Astrocyte of the hippocampus (primary cell): ENCODE data around the gene IPMK.
"Not testable (repeated sequence)": the region's sequence is repeated elsewhere in the genome, so short reads cannot be mapped to it uniquely, and the experiment has no call there.

ENCODE experiments used
- DNase-seq: peaks from one replicate; pipeline ENCODE4 v3.0.0; 2011; ENCODE audit warnings: low read depth, low spot score

The IPMK gene

DNA sequence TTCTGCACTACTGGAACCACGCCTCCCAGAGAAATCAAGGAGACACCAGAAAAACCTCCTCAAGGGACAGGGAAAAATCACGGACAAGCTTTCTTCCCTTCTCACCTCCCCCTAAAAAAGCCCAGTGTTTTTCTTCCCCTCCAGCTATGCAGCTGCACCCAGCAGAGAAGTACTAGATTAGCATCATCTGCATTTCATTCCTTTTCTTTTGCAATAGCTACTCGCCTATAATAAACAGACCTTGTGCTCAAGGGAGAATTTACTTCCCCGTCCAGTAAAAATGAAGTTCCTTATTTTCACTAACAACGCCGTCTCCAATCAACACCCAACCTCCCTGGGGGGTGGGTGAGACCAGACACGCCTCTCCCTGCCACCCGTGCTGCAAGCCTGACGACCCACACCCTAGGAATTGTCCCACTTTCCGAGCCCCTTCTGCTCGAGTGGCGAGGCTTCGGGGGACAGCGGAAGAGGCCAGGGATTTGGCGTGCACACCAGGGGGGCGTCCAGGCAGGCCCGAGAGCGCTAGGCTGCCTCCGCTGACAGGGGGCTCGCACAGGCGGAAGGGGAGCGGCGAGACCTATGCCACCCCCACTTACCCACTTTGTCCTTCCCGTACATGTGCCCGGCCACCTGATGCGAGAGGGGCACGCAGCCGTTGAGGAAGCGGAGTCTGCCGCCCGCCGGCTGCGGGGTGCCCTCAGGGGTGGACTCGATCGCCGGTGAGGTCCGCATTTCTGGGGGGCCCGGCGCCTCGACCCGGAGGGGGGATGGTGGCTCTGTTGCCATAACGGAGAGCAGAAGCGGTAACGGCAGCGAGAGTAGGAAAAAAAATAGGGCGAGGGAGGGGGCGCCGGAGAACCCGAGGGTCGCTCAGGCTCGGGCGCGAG lies 625 bp downstream of the IPMK start:
- peak; percentile 69 for DNase-seq

DNA sequence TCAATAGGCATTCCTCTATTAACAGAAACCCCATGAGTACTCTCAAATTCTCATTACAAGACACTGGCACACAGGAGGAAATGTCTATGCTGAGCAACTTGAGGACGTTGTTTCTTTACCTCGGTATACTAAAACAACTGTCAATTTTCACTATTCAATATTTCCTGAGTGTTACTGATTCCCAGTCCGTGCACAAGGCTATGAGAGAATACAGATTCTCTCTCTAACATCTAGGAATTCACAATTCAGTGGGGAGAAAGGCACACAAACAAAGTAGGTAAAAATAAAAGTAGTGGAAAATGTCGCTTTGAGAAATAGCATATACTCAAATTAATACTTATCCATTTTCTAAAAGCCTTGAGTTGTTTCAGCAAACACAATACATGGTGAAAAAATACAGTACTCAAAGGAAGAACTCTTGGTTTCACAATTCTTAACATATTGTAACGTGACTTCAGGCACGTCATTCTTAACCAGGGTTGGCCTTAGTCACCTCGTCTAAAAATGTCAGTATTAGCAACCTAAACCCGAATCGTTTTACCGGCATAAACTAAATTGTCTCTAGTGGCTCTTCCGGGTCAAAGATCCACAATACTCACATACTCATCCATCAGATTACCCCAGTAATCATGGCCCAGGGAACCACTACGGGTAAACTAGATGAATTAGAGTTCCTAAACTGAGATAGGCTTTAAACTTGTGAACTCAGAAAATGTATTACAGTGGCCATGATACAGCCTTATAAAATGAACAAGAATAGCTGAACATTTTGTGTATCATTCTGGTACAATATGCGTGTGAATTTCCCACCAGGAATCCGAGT lies 1.5 kb downstream of the IPMK start:
- peak; percentile 50 for DNase-seq

- DNase-seq: no peak
These were observed 2.4 kb downstream of the IPMK start for GRCh38 chr10:58265249-58265648.

DNA sequence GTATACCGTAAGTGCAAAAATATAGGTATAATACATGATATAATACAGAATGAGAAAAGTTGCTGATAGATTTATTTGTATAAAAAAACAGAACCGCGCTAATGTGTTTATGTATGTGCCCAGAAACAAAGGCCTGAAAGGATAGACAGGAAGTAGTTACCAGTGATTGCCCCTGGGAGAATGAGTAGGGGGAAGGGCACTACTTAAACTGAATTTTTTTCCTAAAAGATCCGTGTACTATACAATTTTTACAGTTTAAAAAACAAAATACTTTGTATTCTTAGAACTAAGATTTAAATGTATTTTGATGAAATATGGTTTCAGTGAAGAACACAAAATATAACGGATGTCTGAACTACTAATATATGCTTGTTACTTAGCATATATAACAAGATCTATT lies 2.9 kb downstream of the IPMK start:
- DNase-seq: no peak

DNA sequence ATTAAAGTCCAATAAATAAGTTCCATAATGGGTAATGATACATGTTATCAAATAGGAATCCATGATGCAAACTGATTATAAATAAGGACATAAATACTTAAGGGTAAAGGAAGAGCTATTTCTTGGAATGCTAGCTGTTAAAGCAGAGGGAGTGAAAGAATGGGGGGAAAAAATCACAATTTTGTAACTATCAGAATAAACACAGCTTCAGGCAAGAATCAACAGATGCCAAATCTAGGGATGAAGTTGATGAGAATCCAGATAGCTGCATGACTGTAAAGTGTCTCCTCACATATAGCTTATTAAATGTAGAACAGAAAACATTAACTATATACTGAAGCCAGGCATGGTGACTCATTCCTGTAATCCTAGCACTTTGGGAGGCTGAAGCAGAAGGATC lies 4.9 kb downstream of the IPMK start:
- no peak for DNase-seq

- no peak for DNase-seq
These were observed 7.4 kb downstream of the IPMK start for GRCh38 chr10:58260334-58260733.

GRCh38 chr10:58258977-58259692 lies 8.6 kb downstream of the IPMK start:
- no peak for DNase-seq

DNA sequence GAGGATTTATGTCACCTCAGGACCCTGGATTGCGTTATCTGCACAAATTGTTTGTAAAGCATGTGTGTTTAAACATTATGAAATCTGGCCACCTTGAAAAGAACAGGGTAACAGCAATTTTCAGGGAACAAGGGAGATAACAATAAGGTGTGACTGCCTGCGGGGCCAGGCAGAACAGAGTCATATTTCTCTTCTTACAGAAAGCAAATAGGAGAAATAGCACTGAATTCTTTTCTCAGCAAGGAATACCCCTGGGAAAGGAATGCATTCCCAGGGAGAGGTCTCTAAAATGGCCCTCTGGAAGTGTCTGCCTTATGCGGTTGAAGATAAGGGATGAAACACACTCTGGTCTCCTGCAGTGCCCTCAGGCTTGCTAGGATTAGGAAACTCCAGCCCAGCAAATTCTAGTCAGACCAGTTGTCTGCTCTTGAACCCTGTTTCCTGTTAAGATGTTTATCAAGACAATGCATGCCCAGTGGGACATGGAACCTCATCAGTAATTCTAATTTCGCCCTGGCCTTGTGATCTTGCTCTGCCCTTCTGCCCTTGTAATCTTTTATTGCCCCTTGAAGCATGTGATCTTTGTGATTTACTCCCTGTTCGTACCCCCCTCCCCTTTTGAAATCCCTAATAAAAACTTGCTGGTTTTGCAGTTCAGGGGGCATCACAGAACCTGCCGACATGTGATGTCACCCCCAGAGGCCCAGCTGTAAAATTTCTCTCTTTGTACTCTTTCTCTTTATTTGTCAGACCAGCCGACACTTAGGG lies 11.5 kb downstream of the IPMK start:
- not testable (repeated sequence) for DNase-seq

- DNase-seq: no peak
These were observed 13.1 kb downstream of the IPMK start for GRCh38 chr10:58254644-58255043.

- no peak for DNase-seq
These were observed 14.5 kb downstream of the IPMK start for GRCh38 chr10:58253184-58253583.

DNA sequence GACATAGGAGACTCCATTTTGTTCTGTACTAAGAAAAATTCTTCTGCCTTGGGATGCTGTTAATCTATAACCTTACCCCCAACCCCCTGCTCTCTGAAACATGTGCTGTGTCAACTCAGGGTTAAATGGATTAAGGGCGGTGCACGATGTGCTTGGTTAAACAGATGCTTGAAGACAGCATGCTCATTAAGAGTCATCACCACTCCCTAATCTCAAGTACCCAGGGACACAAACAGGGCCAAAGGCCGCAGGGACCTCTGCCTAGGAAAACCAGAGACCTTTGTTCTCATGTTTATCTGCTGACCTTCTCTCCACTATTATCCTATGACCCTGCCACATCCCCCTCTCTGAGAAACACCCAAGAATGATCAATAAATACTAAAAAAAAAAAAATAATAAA lies 23.0 kb downstream of the IPMK start:
- not testable (repeated sequence) for DNase-seq

GRCh38 chr10:58244242-58244641 lies 23.5 kb downstream of the IPMK start:
- DNase-seq: not testable (repeated sequence)

- DNase-seq: not testable (repeated sequence)
These were observed 23.9 kb downstream of the IPMK start for GRCh38 chr10:58243801-58244200.

DNA sequence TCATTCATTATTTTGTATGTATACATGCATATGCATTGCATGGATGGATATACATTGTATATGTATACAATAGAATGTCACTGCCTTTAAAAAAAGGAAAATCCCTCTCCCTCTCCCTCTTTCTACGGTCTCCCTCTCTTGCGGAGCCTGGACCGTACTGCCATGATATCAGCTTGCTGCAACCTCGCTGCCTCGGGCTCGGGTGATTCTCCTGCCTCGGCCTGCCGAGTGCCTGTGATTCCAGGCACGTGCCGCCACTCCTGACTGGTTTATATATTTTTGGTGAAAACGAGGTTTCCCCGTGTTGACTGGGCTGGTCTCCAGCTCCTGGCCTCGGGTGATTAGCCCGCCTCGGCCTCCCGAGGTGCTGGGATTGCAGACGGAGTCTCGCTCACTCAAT lies 24.4 kb downstream of the IPMK start:
- no peak for DNase-seq

DNA sequence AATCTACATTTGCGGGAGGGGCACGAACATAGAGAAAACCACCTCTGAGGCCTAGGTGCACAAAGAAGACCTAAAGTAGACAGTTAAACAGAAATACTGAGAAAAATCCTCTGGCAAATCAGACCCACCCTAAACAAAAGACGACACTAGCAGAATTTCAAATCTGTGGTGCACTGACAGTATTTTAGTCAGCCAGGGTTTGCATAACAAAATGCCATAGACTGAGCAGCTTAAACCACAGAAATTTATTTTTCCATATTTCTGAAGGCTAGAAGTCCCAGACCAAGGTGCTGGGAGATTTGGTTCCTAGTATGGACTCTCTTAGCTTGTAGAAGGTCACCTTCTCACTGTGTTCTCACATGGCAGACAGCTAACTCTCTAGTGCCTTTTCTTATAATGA lies 26.3 kb downstream of the IPMK start:
- peak; percentile 34 for DNase-seq

- DNase-seq: peak; percentile 31
These were observed 27.2 kb downstream of the IPMK start for GRCh38 chr10:58240531-58240930.

DNA sequence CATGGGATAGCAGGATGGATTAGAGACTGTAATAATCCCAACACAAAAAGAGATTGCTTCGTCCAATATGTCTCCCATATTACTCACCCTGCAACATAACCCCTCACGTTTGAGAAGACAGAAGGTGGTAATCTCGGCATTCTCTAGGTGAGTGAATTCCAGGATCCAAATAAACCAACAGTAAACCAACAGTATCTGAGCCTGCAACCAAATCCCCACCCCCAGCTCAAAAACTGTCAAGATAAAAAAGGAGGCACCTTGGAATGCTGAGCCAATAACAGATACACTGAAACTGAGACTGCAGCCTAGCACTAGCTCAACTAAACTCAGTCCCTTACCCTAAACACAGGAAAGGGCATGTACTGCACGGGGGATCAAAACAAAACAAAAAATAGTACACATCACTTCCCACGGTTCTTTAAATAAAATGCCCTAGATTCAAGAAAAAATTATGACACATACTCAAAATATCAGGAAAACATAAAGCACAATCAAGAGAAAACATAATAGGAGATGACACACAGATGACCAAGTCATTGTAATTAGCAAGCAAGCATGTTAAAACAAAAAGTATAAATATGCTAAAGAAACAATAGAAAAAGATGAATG lies 28.0 kb downstream of the IPMK start:
- DNase-seq: peak; percentile 11

- DNase-seq: peak; percentile 91
These were observed 30.5 kb downstream of the IPMK start for GRCh38 chr10:58237014-58237834.

DNA sequence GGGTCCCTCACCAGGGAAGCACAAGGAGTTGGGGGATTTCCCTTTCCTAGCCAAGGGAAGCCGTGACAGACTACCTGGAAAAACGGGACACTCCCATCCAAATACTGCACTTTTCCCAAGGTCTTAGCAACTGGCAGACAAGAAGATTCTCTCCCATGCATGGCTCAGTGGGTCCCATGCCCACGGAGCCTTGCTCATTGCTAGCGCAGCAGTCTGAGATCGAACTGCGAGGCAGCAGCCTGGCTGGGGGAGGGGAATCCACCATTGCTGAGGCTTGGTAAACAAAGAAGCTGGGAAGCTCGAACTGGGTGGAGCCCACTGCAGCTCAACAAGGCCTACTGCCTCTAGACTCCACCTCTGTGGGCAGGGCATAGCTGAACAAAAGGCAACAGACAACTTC lies 37.8 kb downstream of the IPMK start:
- DNase-seq: not testable (repeated sequence)

- DNase-seq: no peak
These were observed 42.0 kb downstream of the IPMK start for GRCh38 chr10:58225654-58226053.
